PC-3 (cell line): ENCODE results near the gene OBP2B. TPM values are rescaled to one million over a fixed set of nuclear protein-coding genes. Genes with fewer than 3 reads are reported as not detected.

Experiments
- ATAC-seq: fragments of 200-7000 bp; cut with Tn5 transposase; 2 replicates; pipeline ENCODE4 v1.9.1; 2020; ENCODE audit warnings: mild to moderate bottlenecking, moderate library complexity
- BruUV-seq: library from RNA; stranded (reverse); fragments of 400-500 nt; replicated peaks from 2 replicates; lab custom pipeline; 2021; lab: Mats Ljungman, UMichigan
- CTCF ChIA-PET: fragments of 300-600 bp; sonication (Branson Sonifier 250); formaldehyde crosslinking; loops from one replicate; lab custom pipeline; 2022; ENCODE audit warnings: antibody characterized with exemption; lab: Charles Lee
- POLR2A ChIA-PET: fragments of 300-600 bp; sonication (Branson Sonifier 250); formaldehyde crosslinking; loops from one replicate; lab custom pipeline; 2022; ENCODE audit warnings: antibody characterized with exemption; ENCODE audit not compliant: unreplicated experiment; lab: Charles Lee
- DNase-seq: peaks from one replicate; pipeline ENCODE4 v3.0.0-alpha.2; 2015
- H2AFZ ChIP-seq: fragments of 300-600 bp; sonication (generic); 2 replicates; pipeline ENCODE4 v1.6.0; 2016; ENCODE audit warnings: antibody characterized with exemption, low read length
- H3F3A ChIP-seq: fragments of 300-600 bp; sonication (generic); one replicate; pipeline ENCODE4 v1.6.0; 2017; ENCODE audit warnings: antibody characterized with exemption, low read length, control low read depth, mild to moderate bottlenecking; ENCODE audit not compliant: unreplicated experiment
- H3K27ac ChIP-seq: fragments of 300-600 bp; sonication (generic); 2 replicates; pipeline ENCODE4 v1.5.1; 2016; ENCODE audit warnings: mild to moderate bottlenecking, low read length
- H3K27me3 ChIP-seq: fragments of 300-600 bp; sonication (generic); 2 replicates; pipeline ENCODE4 v1.6.1; 2016; ENCODE audit warnings: low read length, mixed read lengths
- H3K36me3 ChIP-seq: fragments of 300-600 bp; sonication (generic); 2 replicates; pipeline ENCODE4 v1.6.1; 2016; ENCODE audit warnings: low read depth, mixed run types, low read length, mixed read lengths
- H3K4me1 ChIP-seq: fragments of 300-600 bp; sonication (generic); 2 replicates; pipeline ENCODE4 v1.5.1; 2016; ENCODE audit warnings: low read length; ENCODE audit not compliant: insufficient read depth
- H3K4me2 ChIP-seq: fragments of 300-600 bp; sonication (generic); 2 replicates; pipeline ENCODE4 v1.6.0; 2016; ENCODE audit warnings: low read length
- H3K4me3 ChIP-seq: fragments of 300-600 bp; sonication (generic); 2 replicates; pipeline ENCODE4 v1.5.1; 2016; ENCODE audit warnings: mild to moderate bottlenecking, low read length, mixed read lengths
- H3K79me2 ChIP-seq: fragments of 300-600 bp; sonication (generic); 2 replicates; pipeline ENCODE4 v1.6.1; 2017; ENCODE audit warnings: low read length, mixed read lengths
- H3K9ac ChIP-seq: fragments of 300-600 bp; sonication (generic); 2 replicates; pipeline ENCODE4 v1.6.0; 2016; ENCODE audit warnings: mild to moderate bottlenecking, low read length
- H3K9me2 ChIP-seq: fragments of 300-600 bp; sonication (generic); replicated peaks from 2 replicates; pipeline ENCODE4 v1.6.1; 2016; ENCODE audit warnings: mixed run types, low read length, mixed read lengths
- H3K9me3 ChIP-seq: fragments of 300-600 bp; sonication (generic); 2 replicates; pipeline ENCODE4 v1.6.1; 2016; ENCODE audit warnings: low read length, mixed read lengths
- H4K20me1 ChIP-seq: fragments of 300-600 bp; sonication (generic); 2 replicates; pipeline ENCODE4 v1.6.1; 2016; ENCODE audit warnings: low read length, mixed read lengths
- EZH2 ChIP-seq: fragments of 300-600 bp; sonication (generic); IDR thresholded peaks from one replicate; pipeline ENCODE4 v1.6.1; 2017; ENCODE audit warnings: antibody characterized with exemption, mild to moderate bottlenecking, low read length; ENCODE audit not compliant: unreplicated experiment
- EZH2phosphoT487 ChIP-seq: fragments of 300-600 bp; sonication (generic); IDR thresholded peaks from 2 replicates; pipeline ENCODE4 v1.6.1; 2018; ENCODE audit warnings: mild to moderate bottlenecking, antibody characterized with exemption, low read length, borderline replicate concordance
- intact Hi-C: fragments of 100-400 bp; cut with micrococcal nuclease; formaldehyde crosslinking; loops from 2 replicates; pipeline ENCODE4 v1.9.0; 2023
- total RNA-seq: library from RNA; depleted of rRNA; stranded (reverse); fragments of >200 nt; gene quantifications from 2 replicates; pipeline ENCODE4 v1.2.3, GENCODE V29; 2014
- TF ChIP-seq, protein P1 (sequence below): fragments of 300-600 bp; sonication (generic); conservative IDR thresholded peaks from 2 replicates; pipeline ENCODE4 v1.5.1; 2017; ENCODE audit warnings: antibody characterized with exemption, low read depth, mild to moderate bottlenecking, low read length

Gene OBP2B
- total RNA-seq, 1 experiment from 2014 or later: not detected

DNA sequence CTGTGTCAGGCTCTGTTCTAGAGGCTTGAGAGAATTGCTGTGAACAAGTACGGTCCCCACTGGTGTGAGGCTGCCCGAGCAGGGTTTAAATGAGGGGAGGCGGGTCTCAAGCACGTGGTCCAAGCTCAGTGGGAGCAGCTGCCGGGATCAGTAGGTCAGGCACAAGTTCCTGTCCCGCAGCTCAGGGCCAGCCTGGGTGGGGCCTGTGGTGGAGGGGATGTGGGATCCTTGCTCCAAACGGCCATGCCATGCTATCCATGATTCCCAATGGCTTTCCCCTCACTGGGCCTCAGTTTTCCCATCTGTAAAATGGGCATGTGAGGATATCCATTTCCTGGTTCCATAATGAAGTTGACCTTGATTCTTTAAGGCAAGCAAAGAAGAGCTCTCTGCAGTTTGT is 17.1 kb downstream of the OBP2B start:
- H3K4me2 ChIP-seq: no peak overlapping the region
- POLR2A ChIA-PET: no interaction called here
- no TSS peak for BruUV-seq

DNA sequence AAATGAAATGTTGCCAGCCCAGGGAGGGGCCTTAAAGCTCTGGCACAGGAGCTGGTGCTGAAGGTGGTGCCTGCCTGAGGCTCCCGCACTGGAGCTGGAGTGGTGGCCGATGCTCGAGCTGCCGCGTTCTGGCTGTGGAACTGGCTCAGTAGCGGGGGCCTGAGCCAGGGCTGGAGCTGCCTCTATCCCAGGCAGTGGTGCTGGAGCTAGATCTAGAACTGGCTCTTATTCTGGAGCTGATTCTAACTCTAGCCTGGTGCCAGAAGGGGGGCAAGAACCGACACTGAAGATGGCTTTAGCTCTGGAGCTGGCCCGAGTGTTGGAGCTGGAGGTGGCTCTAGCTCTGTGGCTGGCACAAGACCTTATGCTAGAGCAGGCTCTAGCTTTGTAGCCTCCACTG is 19.2 kb downstream of the OBP2B start:
- no peak for ATAC-seq
- ChIA-PET CTCF (interaction anchor here (0.6 kb wide), 1 partner anchor 27 kb away, joined by 8 read pairs; no protein-coding TSS in a partner anchor), POLR2A (no interaction called here)
- Histone ChIP-seq H3K9me2 (no peaks in the 10 kb centered on the region), H2AFZ (no peak overlapping the region), H3K27me3 (0 out of 2 replicates have a peak, but pooled peaks cover 5% of the 10 kb centered on the region), H4K20me1 (no peaks in the 10 kb centered on the region), H3K79me2 (no peaks in the 10 kb centered on the region), H3F3A (no peaks in the 10 kb centered on the region), H3K27ac (no peak overlapping the region), H3K4me1 (0 out of 2 replicates have a peak, but pooled peaks cover under 1% of the 10 kb centered on the region), H3K9ac (no peak overlapping the region), H3K9me3 (no peaks in the 10 kb centered on the region), H3K4me2 (no peak overlapping the region), H3K36me3 (no peaks in the 10 kb centered on the region), H3K4me3 (no peak overlapping the region)
- intact Hi-C loops: loop anchor here (5.0 kb wide), 1 partner anchor 297 kb away; no protein-coding TSS in a partner anchor
- no TSS peak for BruUV-seq
- DNase-seq: no peak
- TF ChIP-seq, protein P1, sequence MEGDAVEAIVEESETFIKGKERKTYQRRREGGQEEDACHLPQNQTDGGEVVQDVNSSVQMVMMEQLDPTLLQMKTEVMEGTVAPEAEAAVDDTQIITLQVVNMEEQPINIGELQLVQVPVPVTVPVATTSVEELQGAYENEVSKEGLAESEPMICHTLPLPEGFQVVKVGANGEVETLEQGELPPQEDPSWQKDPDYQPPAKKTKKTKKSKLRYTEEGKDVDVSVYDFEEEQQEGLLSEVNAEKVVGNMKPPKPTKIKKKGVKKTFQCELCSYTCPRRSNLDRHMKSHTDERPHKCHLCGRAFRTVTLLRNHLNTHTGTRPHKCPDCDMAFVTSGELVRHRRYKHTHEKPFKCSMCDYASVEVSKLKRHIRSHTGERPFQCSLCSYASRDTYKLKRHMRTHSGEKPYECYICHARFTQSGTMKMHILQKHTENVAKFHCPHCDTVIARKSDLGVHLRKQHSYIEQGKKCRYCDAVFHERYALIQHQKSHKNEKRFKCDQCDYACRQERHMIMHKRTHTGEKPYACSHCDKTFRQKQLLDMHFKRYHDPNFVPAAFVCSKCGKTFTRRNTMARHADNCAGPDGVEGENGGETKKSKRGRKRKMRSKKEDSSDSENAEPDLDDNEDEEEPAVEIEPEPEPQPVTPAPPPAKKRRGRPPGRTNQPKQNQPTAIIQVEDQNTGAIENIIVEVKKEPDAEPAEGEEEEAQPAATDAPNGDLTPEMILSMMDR: no peak
- TF ChIP-seq EZH2: no peak
- TF ChIP-seq EZH2phosphoT487: no peak

More for the DNA sequence above, 17.1 kb downstream of the OBP2B start:
- Histone ChIP-seq H3K27ac (no peak overlapping the region), H3K79me2 (no peaks in the 10 kb centered on the region), H3K4me1 (no peaks in the 10 kb centered on the region), H2AFZ (no peak overlapping the region), H3K36me3 (no peaks in the 10 kb centered on the region), H3K4me3 (no peak overlapping the region), H3F3A (no peaks in the 10 kb centered on the region), H3K9me2 (no peaks in the 10 kb centered on the region), H4K20me1 (no peaks in the 10 kb centered on the region), H3K9me3 (no peaks in the 10 kb centered on the region), H3K27me3 (0 out of 2 replicates have a peak, but pooled peaks cover 9% of the 10 kb centered on the region), H3K9ac (no peak overlapping the region)
- TF ChIP-seq, protein P1: no peak
- TF ChIP-seq EZH2 (no peak), EZH2phosphoT487 (no peak)
- no peak for DNase-seq
- no peak for ATAC-seq
- intact Hi-C loops: no loop called here
- CTCF ChIA-PET: no interaction called here

- Histone ChIP-seq H3K4me1 (0 out of 2 replicates have a peak, but pooled peaks cover 4% of the 10 kb centered on the region), H3K36me3 (no peaks in the 10 kb centered on the region), H4K20me1 (no peaks in the 10 kb centered on the region), H3K4me2 (no peak overlapping the region), H3K4me3 (no peak overlapping the region), H3K9ac (no peak overlapping the region), H2AFZ (no peak overlapping the region), H3K79me2 (no peaks in the 10 kb centered on the region), H3K27ac (no peak overlapping the region), H3F3A (no peaks in the 10 kb centered on the region), H3K9me3 (no peaks in the 10 kb centered on the region), H3K27me3 (no peaks in the 10 kb centered on the region), H3K9me2 (no peaks in the 10 kb centered on the region)
- no TSS peak for BruUV-seq
- ATAC-seq (no peak), DNase-seq (no peak)
- intact Hi-C loops: loop anchor here (5.0 kb wide), 1 partner anchor 298 kb away; no protein-coding TSS in a partner anchor
- TF ChIP-seq EZH2 (no peak), EZH2phosphoT487 (no peak)
- TF ChIP-seq, protein P1: no peak
- ChIA-PET CTCF (interaction anchor here (0.7 to 1.1 kb wide), 2 partner anchors 141 to 298 kb away, joined by 3 to 9 read pairs; no protein-coding TSS in a partner anchor), POLR2A (no interaction called here)
These were observed 20.2 kb downstream of the OBP2B start for GRCh38 chr9:133188843-133189180.
